Measurements from ENCODE around the gene SETMAR. TPM values are rescaled to one million over a fixed set of nuclear protein-coding genes. Genes with fewer than 3 reads are reported as not detected.
"Not testable (repeated sequence)": the region's sequence is repeated elsewhere in the genome, so short reads cannot be mapped to it uniquely, and the experiment has no call there.

The SETMAR gene
- total RNA-seq, 4 donors from 2014 or later = 24.7 to 30.3 (median 28.4) TPM

DNA sequence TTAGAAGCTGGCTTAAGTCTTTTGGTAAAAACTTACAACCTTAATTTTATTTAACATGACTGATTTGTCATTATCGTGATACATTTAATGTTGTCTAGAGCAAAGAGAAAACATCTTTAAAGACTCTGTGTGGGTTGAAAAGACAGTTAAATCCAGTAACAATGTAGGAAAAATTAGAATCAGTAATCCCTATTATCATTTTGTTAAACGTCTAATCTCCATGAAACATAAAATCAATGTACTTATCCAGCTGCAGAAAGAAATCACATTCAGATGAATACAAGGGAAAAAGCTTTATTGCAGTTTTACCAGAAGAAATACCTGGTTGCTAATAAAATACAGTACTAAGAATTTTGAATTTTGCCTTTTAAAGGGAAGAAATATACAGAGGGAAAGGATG lies 21.2 kb upstream of the SETMAR start:
- DNase-seq (ENCODE audit: low spot score) (no peak), ATAC-seq (ENCODE audit: low FRiP score) (no peak)
- TF ChIP-seq, protein P1, sequence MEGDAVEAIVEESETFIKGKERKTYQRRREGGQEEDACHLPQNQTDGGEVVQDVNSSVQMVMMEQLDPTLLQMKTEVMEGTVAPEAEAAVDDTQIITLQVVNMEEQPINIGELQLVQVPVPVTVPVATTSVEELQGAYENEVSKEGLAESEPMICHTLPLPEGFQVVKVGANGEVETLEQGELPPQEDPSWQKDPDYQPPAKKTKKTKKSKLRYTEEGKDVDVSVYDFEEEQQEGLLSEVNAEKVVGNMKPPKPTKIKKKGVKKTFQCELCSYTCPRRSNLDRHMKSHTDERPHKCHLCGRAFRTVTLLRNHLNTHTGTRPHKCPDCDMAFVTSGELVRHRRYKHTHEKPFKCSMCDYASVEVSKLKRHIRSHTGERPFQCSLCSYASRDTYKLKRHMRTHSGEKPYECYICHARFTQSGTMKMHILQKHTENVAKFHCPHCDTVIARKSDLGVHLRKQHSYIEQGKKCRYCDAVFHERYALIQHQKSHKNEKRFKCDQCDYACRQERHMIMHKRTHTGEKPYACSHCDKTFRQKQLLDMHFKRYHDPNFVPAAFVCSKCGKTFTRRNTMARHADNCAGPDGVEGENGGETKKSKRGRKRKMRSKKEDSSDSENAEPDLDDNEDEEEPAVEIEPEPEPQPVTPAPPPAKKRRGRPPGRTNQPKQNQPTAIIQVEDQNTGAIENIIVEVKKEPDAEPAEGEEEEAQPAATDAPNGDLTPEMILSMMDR (IDR thresholded peaks at IDR 0.05) = no peak

DNA sequence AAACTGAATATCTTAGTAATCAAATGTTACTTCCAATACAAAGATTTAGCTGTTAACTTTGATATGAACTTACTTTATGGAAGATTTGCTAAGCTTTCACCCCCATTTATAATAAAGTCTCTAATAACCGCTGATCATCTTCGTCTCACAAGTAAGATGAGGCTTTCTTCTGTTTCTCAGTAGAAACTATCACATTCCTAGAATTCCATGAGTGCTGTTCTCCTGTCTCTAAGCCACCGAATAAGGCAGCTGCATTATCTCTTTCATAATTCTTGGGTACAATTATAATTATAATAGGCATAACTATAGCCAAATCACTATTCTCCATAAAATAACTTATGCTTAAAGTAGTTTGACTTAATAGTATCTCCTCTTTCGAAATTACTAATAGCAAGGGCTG lies 18.3 kb upstream of the SETMAR start:
- TF ChIP-seq, protein P1 (IDR thresholded peaks at IDR 0.05) = no peak
- ATAC-seq (ENCODE audit: low FRiP score) (no peak), DNase-seq (ENCODE audit: low spot score) (no peak)

DNA sequence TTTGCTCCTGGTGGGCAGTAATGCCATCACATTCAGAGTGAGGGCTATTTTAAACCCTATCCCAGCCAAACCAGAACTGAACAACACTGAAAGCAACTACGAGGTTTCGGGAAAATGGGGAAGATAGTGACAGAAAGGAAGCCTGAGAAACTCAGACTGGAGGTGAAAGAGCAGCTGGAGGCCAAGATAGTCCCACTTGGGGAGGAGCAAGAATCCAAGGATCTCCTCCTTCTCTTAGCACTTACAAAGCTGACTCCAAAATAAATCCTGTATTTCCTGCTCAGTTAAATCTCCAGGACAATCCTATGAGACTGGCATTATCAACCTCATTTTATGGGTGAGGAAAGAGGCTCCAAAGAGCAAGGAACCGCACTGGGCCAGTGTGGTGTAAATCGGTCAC lies 14.1 kb upstream of the SETMAR start:
- no peak for ATAC-seq (ENCODE audit: low FRiP score)
- no peak for DNase-seq (ENCODE audit: low spot score)
- TF ChIP-seq, protein P1 (IDR thresholded peaks at IDR 0.05) = no peak

DNA sequence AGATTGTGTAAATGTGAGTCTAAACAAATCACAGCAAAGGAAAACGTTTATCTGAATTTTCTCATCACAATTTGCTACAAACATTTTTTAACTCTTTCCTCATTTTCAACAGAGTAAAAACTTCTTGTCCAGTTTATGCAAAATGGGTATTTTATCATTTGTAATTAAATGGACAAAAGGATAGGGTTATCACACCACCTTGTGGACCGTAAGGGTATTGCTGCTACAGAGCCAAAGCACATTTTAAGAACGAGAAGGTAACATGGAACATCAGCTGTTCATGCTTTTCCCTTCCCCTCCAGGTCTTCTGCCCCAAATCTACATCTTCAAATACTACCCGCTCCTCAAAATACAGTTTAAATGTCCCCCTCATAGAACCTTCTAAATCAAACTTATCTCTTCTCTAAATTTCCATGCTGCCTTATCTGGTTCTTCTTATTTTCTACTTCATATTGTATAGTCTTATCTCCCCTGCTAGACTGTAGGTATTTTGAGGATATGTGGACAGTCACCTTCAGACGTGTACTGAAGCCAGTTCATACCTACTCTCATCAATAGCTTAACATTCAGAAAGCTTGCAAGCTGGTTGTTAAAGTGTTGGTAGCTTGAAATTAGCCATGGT lies 12.8 kb upstream of the SETMAR start:
- DNase-seq (ENCODE audit: low spot score) (no peak), ATAC-seq (ENCODE audit: low FRiP score) (no peak)
- TF ChIP-seq, protein P1 (IDR thresholded peaks at IDR 0.05) = peak in 1 of 3 donors; percentile 57

DNA sequence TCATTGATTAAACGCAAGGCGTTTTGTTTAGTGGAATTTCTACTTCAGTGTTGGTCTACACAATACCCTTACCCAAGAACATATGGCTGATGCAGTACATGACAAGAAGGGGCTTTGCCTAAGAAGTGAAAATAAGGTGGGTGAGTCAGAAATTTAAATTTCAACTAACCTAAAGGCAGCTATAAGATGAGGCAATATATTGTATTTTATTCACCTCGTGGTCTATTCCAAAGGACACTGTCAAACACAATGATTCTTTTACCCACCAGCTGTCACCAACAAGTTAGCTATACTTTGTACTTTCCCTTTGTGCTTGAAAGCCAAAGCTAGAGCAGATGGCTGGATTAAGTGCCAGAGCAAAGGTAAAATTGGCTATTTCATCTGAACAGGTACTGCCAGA lies 10.9 kb upstream of the SETMAR start:
- ATAC-seq (ENCODE audit: low FRiP score) = no peak
- TF ChIP-seq, protein P1 (IDR thresholded peaks at IDR 0.05) = no peak
- no peak for DNase-seq (ENCODE audit: low spot score)

DNA sequence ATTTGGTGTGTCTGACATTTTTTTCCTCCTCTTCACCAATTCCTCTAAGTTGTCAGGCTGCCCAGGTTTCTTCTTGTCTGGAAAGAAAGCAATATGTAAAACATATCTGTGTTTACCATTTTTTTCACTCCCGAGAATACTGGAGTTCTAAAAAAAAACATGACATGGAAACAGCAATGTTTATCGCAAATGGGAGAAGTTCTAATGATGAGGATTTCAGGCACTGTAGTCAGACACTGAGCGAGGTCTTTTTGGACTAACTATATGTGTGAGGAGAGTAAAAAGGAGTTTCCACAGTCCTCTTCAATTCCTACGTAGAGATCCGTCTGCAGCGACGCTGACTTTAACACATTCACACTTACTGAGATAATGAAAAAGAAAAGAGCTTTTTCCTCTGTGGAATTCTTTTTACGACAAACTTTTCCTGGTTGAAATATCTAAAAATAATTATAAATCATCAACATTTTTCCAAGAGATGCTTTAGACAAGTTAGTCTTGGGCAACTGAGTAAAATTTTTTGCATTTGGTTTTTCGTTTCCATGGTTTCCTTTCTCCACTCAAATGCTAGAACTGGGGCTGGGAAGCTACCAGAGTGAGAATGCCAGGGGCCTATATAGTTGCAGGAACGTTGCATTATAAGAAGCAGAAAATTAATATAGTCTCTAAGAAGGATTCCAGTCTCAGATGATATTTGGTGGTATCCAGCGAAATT lies 8.4 kb upstream of the SETMAR start:
- DNase-seq (ENCODE audit: low spot score) = no peak
- ATAC-seq (ENCODE audit: low FRiP score) = no peak
- TF ChIP-seq, protein P1 (IDR thresholded peaks at IDR 0.05) = no peak

DNA sequence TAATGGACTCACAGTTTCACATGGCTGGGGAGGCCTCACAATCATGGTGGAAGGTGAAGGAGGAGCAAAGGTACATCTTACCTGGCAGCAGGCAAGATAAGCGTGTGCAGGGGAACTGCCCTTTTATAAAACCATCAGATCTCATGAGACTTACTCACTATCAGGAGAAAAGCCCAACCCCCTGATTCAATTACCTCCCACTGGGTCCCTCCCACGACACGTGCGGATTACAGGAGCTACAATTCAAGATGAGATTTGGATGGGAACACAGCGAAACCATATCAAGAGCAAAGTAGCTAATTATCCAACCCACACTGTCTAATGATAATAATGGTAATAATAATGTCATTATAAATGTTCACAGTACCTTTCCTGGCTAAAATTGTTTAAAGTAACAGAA lies 6.7 kb upstream of the SETMAR start:
- DNase-seq (ENCODE audit: low spot score); ATAC-seq (ENCODE audit: low FRiP score): not testable (repeated sequence)

Measured in omental fat pad (tissue), 4 donors.